HepG2 (cell line): Measurements from ENCODE around the gene ADPRS. TPM values are rescaled to one million over a fixed set of nuclear protein-coding genes. Genes with fewer than 3 reads are reported as not detected.

ENCODE experiments used
- ARID3A ChIP-seq: IDR thresholded peaks from 2 replicates; pipeline ENCODE4 v1.6.1; 2012; ENCODE audit warnings: low read depth, low read length, improper control_type of control experiment
- DNMT3B ChIP-seq: conservative IDR thresholded peaks from 2 replicates; pipeline ENCODE4 v1.6.1; 2016; ENCODE audit warnings: missing biosample characterization, control low read depth
- DRAP1 ChIP-seq: IDR thresholded peaks from 2 replicates; pipeline ENCODE4 v1.6.1; 2016; ENCODE audit warnings: missing genetic modification reagents, missing compliant biosample characterization
- GTF2F1 ChIP-seq: fragments of 150-350 bp; IDR thresholded peaks from 2 replicates; pipeline ENCODE4 v1.6.1; 2014; ENCODE audit warnings: low read length
- HMGA1 ChIP-seq: sonication (generic); formaldehyde crosslinking; conservative IDR thresholded peaks from 2 replicates; pipeline ENCODE4 v1.4.0; 2020; ENCODE audit warnings: missing genetic modification reagents
- KLF9 ChIP-seq: IDR thresholded peaks from 2 replicates; pipeline ENCODE4 v1.6.1; 2016; ENCODE audit warnings: low read depth
- RNF2 ChIP-seq: fragments of 450-650 bp; conservative IDR thresholded peaks from 2 replicates; pipeline ENCODE4 v1.6.1; 2016; ENCODE audit warnings: low read depth
- SIN3A ChIP-seq: IDR thresholded peaks from 2 replicates; pipeline ENCODE4 v1.6.1; 2011; ENCODE audit warnings: low read depth, mild to moderate bottlenecking, control low read depth, low read length, borderline replicate concordance
- SPEN ChIP-seq: sonication (generic); formaldehyde crosslinking; IDR thresholded peaks from 2 replicates; pipeline ENCODE4 v1.5.1; 2020; ENCODE audit warnings: low read depth, mild to moderate bottlenecking, missing genetic modification reagents
- XBP1 ChIP-seq: sonication (generic); formaldehyde crosslinking; IDR thresholded peaks from 2 replicates; pipeline ENCODE4 v1.5.0; 2020; ENCODE audit warnings: missing genetic modification reagents
- ZBTB14 ChIP-seq: sonication (generic); formaldehyde crosslinking; IDR thresholded peaks from 2 replicates; pipeline ENCODE4 v1.4.0; 2020; ENCODE audit warnings: missing genetic modification reagents
- ZBTB34 ChIP-seq: sonication (generic); formaldehyde crosslinking; IDR thresholded peaks from 2 replicates; pipeline ENCODE4 v1.8.0; 2022; ENCODE audit warnings: mild to moderate bottlenecking, missing genetic modification reagents
- ZBTB39 ChIP-seq: sonication (generic); formaldehyde crosslinking; IDR thresholded peaks from 2 replicates; pipeline ENCODE4 v1.5.0; 2020; ENCODE audit warnings: missing genetic modification reagents
- ZFP90 ChIP-seq: sonication (generic); formaldehyde crosslinking; IDR thresholded peaks from 2 replicates; pipeline ENCODE4 v1.8.0; 2022; ENCODE audit warnings: missing genetic modification reagents, mild to moderate bottlenecking, inconsistent platforms, borderline replicate concordance
- ZNF274 ChIP-seq: sonication (generic); formaldehyde crosslinking; IDR thresholded peaks from 2 replicates; pipeline ENCODE4 v1.5.1; 2020; ENCODE audit warnings: mild to moderate bottlenecking, missing genetic modification reagents
- ZNF275 ChIP-seq: sonication (generic); formaldehyde crosslinking; IDR thresholded peaks from 2 replicates; pipeline ENCODE4 v1.8.0; 2022; ENCODE audit warnings: missing genetic modification reagents, mild to moderate bottlenecking, inconsistent platforms, borderline replicate concordance
- ZNF607 ChIP-seq: sonication (generic); formaldehyde crosslinking; IDR thresholded peaks from 2 replicates; pipeline ENCODE4 v1.5.1; 2020; ENCODE audit warnings: missing genetic modification reagents, mild to moderate bottlenecking, borderline replicate concordance
- ZNF615 ChIP-seq: sonication (generic); formaldehyde crosslinking; IDR thresholded peaks from 2 replicates; pipeline ENCODE4 v1.5.0; 2020; ENCODE audit warnings: mild to moderate bottlenecking, missing genetic modification reagents, borderline replicate concordance
- ZNF670 ChIP-seq: sonication (generic); formaldehyde crosslinking; IDR thresholded peaks from 2 replicates; pipeline ENCODE4 v1.8.0; 2022; ENCODE audit warnings: mild to moderate bottlenecking, missing genetic modification reagents, borderline replicate concordance
- polyA plus RNA-seq, 8 experiments: library from polyadenylated mRNA; depleted of rRNA in 3 of 8; stranded (reverse) in 7 of 8; unstranded in 1 of 8; fragments of >200 nt; fragmentation: Illumina TruSeq in 4 of 8; extraction: Trizol in 4 of 8; gene quantifications; 2 replicates each; pipeline versions ENCODE4 v1.2.1 to v1.2.3, GENCODE V29; 2011 to 2016; ENCODE audit warnings: low read depth in 4 of 8, missing spikeins in 1 of 8, mixed read lengths in 1 of 8; ENCODE audit not compliant: insufficient read depth in 1 of 8
- total RNA-seq, 5 experiments: library from RNA; depleted of rRNA; stranded (reverse); fragments of >200 nt; fragmentation: Illumina TruSeq; extraction: Trizol; gene quantifications; 2 replicates each; pipeline ENCODE4 v1.2.3, GENCODE V29; 2016; ENCODE audit warnings: low read depth in 1 of 5

Gene ADPRS
- total and polyA plus RNA-seq, 2 of the 13 experiments (the other 11 are each of a cell fraction or from before 2014, with no cell fraction given) = 30.6 to 36.4 TPM

- TF ChIP-seq ZBTB14 (CRISPR knock-in tag) (peak; percentile 52; the same call in 1 of the 2 replicates), ZFP90 (CRISPR knock-in tag) (peak; percentile 75; the same call in 1 of the 2 replicates), ZBTB39 (CRISPR knock-in tag) (peak; percentile 60; the same call in 1 of the 2 replicates), DRAP1 (CRISPR knock-in tag) (peak; percentile 76), ZNF274 (CRISPR knock-in tag) (peak; percentile 86; the same call in 1 of the 2 replicates), ZNF615 (CRISPR knock-in tag) (peak; percentile 86; the same call in 1 of the 2 replicates), ZBTB34 (CRISPR knock-in tag) (no peak), SIN3A (peak; percentile 75; the same call in 1 of the 2 replicates), ZNF275 (peak; percentile 95), ZNF670 (CRISPR knock-in tag) (peak; percentile 81; the same call in 1 of the 2 replicates), SPEN (CRISPR knock-in tag) (peak; percentile 99; the same call in 1 of the 2 replicates), KLF9 (peak; percentile 99), ARID3A (no peak), ZNF607 (CRISPR knock-in tag) (peak; percentile 90), XBP1 (CRISPR knock-in tag) (no peak), DNMT3B (no peak; the same call in 1 of the 2 replicates), GTF2F1 (no peak), HMGA1 (CRISPR knock-in tag) (no peak), RNF2 (no peak; the same call in 1 of the 2 replicates)
These were observed at the start of gene ADPRS (continued) for GRCh38 chr1:36088577-36089392.
